GM19397 (cell line): ENCODE data around the gene COL23A1.
"Not testable (repeated sequence)": the region's sequence is repeated elsewhere in the genome, so short reads cannot be mapped to it uniquely, and the experiment has no call there.

ENCODE experiments used
- ATAC-seq: cut with Tn5 transposase; IDR thresholded peaks from one replicate; pipeline ENCODE4 v1.9.1; 2021; ENCODE audit warnings: mild to moderate bottlenecking, moderate library complexity; ENCODE audit not compliant: unreplicated experiment

Gene COL23A1

DNA sequence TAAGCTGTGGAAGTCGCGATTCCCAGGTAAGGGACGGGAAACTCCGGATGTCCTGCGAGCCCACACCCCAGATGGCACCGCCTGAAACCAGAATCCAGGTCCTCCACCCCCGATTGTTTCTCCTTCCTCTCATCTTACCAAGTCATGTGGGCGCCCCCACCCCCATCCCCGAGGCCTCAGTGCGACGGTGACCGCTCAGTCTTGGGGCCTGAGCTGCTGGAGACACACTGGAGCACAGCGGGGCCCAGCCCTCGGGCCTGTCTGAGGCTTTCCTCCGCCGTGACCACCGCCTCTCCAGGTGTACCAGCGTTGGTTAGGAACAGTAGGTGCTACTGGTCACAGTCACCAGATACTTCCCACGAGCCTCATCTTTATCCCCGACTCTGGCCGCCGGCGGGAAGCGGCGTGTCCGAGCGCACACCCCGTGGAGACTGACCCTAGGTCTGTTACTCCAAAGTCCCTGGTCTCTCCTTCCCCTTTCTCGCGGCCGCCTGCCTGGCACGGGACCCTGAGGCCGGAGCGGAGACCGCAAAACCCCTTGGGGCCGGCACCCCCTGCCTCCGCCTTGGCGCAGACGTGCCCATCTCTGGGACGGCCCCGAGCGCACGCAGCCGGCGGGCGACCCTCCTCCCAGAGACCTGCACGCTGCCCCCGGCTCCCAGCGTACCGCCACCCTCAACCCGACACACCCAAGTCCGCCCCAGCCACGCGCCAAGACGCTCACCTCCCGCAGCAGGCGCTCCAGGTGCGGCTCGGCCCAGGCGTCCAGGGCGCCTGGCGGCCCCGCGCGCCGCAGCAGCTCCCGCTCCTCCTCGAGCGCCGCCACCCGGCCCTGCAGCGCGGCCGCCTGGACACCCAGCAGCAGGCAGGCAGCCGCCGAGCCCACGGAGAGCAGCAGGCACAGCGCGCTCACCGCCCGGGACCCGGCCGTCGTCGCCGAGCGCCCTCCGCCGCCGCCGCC, 733 bp downstream of the COL23A1 start:
- peak; percentile 33 for ATAC-seq

DNA sequence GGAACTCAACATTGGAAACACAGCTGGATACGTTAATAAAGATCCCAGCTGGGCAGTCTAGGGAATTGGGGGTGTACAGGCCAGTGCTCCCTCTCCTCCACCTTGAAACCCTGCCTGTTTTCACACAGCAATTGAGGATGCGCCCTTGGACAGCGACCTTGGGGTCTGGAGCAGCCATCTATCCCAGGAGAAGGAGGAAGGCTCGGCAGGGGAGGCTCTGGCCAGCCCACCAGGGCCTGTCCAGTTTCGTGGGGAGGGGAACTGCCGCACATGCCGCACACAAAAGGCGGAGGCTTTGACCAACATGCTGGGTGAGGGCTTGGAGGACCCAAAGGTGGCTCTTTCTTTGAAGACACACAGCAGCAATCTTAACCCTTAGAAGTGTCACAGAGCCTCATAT, 1.4 kb downstream of the COL23A1 start:
- ATAC-seq: no peak

DNA sequence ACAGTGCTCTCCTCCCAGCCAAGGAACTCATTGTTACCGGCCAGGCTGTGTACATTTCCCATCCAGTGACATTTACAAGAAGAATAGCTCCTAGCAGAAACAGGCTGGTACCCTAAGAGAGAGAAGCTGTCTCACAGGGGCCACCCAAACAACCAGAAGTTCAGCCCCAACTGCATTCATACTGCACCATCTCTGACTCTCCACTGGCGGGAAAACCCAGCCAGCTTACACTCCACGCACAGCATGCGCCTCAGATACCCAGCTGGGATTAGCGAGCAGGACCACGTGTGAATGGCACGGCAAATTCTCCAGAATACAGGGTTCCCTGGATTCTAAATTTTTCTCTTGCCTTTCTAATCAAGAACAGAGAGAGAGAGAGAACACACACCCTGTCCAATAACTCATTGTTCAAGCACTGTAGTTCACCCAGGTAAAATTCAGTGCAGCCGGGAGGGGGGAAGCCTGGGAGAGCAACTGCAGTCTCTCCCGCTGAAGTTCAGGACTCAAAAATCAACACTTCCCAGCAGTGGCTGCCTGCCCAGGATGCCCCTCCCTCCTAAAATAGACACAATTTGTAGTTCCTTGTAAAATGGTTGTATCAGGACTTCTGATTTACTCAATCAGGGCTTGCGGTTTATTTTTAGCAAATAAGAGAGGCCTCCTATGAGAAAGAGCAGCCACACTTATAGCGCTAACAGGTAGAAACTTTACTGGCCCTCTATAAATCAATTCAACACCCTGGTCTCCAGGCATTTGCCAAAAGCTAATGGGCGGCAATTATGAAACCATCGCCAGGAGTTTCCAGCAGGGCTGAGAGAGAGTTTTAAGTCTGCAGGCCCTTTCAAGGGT, 2.2 kb downstream of the COL23A1 start:
- ATAC-seq: no peak

GRCh38 chr5:178586396-178586795, 3.8 kb downstream of the COL23A1 start:
- ATAC-seq: no peak

- not testable (repeated sequence) for ATAC-seq
Measured at GRCh38 chr5:178585421-178585820, 4.8 kb downstream of the COL23A1 start.

DNA sequence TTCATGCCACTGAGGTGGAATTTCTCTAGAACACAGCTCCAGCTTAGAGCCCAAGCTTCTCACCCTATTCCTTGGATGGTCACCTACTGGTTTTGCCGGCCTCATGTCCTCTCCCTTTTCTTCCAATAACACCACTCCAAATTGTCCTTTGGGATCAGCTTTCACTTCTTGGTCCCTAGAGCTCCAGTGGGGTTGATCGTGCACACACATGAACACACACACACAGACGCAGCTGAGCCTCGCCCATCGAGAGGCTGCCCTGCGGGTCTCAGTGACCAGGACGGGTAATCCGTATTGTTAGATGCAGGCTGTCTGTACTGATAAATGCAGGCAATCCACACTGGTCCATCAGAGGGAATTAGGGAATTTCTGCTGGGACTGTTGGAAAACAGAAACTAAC, 6.9 kb downstream of the COL23A1 start:
- ATAC-seq: no peak

GRCh38 chr5:178582291-178582690, 7.9 kb downstream of the COL23A1 start:
- no peak for ATAC-seq

DNA sequence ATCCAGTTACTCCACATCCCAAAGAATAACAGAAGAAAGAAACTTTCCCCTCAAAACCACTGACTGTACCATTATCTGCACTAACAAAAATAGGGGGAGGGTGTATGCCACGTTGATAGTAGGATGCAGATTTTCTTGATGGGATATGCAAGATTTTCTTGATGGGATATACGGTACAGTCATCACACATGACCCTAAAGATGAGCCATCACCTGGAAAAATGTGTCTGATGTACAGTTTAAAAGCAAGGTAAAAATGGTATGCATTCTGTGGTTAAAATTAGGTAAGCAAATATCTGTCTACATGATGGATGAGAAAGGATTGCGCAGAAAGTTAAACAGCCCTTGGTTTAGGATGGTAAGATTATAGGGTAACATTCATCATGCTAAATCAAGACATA, 8.6 kb downstream of the COL23A1 start:
- no peak for ATAC-seq

DNA sequence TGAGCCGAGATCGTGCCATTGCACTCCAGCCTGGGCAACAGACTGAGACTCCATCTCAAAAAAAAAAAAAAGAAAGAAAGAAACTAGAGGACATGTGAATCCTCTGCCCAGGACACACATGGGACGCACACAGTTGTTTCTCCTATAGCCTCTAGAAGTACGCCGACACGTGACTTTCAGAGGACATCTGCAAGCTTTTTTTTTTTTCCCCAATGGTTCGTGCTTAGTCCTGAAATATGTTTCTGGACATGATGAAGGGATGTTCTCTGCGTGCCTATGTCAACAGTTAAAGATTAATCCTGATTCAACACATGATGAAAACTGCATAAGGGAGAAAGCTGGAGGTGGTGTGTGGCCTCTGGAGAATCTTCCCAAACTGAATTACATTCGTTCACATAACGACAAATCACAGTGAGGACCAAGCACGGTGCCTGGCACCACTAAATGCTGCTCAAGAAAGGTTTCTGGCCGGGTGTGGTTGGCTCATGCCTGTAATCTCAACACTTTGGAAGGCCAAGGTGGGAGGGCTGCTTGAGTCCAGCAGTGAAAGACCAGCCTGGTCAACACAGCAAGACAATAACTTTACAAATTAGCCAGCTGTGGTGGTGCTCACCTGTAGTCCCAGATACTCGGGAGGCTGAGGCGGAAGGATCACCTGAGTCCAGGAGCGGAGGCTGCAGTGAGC, 9.8 kb downstream of the COL23A1 start:
- no peak for ATAC-seq

- ATAC-seq: no peak
Measured at GRCh38 chr5:178577944-178578343, 12.2 kb downstream of the COL23A1 start.

DNA sequence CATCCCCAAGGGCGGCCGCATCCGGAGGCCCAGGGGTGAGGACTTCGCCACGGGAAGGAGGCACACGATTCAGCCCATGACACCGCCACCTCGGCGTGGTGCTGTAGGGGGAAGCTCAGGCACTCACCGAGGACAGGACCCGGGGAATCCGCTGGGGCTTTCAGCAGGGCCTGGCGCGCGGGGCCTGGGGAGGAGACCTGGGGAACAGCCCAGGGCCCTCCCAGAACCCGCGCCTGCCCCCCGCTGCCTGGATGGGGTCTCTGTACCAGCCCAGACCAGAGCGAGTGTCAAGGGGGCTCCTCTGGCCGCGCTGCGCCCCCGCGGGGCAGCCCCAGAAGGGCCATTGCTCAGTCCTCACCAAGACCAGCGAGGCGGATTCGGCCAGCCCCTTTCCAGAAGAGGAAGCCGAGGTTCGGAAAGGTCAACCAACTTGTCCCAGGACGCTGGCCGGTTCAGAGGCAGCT, 12.8 kb downstream of the COL23A1 start:
- ATAC-seq: no peak

DNA sequence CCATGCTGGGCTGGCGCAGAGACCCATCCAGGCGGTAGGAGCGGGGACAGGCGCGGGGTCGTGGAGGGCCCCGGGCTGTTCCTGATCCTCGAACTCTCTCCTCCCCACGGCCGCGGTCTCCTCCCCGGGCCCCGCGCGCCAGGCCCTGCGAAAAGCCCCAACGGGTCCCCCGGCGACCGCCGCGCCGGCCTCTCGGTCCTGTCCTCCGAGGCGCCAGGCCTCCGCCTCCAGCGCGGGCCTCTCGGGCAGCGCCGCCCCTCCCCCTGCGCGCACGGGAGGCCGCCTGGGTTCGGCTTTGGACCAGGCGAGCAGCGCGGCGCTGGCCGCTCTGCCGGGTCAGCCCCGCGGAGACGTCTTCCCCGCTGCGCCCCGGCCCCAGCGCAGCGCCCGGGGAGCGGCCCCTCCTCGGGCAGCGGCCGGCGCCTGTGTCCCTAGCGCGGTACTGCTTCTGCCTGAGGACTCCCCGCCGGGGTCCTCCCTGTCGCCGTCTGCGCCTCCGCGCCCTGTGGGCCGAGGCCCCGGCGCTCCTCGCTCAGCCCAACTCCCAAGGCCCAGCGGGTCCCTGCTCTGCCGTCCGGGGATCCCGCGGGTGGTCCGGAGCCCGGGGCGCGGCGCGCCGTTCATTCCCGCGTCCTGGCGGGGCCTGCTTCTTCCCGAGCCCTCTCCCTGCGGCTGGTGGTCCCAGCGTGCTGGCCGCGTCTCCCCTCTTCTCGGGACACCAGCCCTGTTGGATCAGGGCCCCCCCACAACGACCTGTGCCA, 13.4 kb downstream of the COL23A1 start:
- no peak for ATAC-seq

DNA sequence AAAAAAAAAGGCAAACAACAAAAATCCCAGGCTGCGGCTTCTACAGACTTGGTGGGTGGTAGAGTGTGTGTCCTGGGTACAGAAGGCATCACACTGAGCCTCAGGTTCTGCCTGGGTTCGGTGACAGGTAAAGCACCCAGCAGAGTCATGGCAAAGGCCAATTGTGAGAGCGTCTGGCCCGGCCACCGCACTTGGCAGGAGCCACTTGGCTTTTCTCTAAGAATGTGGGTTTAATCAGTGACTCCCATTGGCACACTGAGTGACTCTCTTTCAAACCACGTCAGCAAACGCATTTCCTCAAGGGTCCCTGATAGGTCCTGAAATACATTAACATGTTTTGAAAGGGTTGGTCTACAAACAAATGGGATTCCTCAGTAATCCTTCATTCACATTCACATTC, 17.0 kb downstream of the COL23A1 start:
- ATAC-seq: no peak

- ATAC-seq: no peak
Measured at GRCh38 chr5:178572617-178573016, 17.6 kb downstream of the COL23A1 start.

GRCh38 chr5:178569485-178569884, 20.7 kb downstream of the COL23A1 start:
- ATAC-seq: no peak

- no peak for ATAC-seq
Measured at GRCh38 chr5:178564811-178565550, 25.2 kb downstream of the COL23A1 start.

GRCh38 chr5:178564397-178564796, 25.8 kb downstream of the COL23A1 start:
- ATAC-seq: no peak

- no peak for ATAC-seq
Measured at GRCh38 chr5:178563621-178564020, 26.6 kb downstream of the COL23A1 start.

- ATAC-seq: no peak
Measured at GRCh38 chr5:178561746-178562264, 28.4 kb downstream of the COL23A1 start.
